HEK293 (cell line): ENCODE data around the gene POLR2H.

ENCODE experiments used
- CTCF ChIA-PET: fragments of 350-600 bp; formaldehyde crosslinking; extraction: SDS; loops from one replicate; lab custom pipeline; 2021; ENCODE audit warnings: antibody characterized with exemption; lab: Yijun Ruan, JAX
- POLR2A ChIA-PET: fragments of 300-600 bp; formaldehyde crosslinking; extraction: SDS; loops from one replicate; lab custom pipeline; 2020; ENCODE audit warnings: antibody characterized with exemption, inconsistent platforms; lab: Yijun Ruan, JAX
- H3K27ac ChIP-seq: fragments of 200-500 bp; sonication (Bioruptor generic); 2 replicates; pipeline ENCODE4 v1.5.1; 2014; ENCODE audit warnings: low read depth, low read length, control low read depth, inconsistent platforms; ENCODE audit errors: extremely low read depth
- H3K36me3 ChIP-seq, 2 experiments: fragments of 200-500 bp in 1 of 2; sonication (Bioruptor generic) in 1 of 2; 1 replicate in 1 of 2; 2 replicates in 1 of 2; pipeline ENCODE4 v1.5.1; 2014 to 2017; ENCODE audit warnings: inconsistent platforms in 2 of 2, low read length in 2 of 2; ENCODE audit not compliant: control insufficient read depth in 2 of 2, insufficient read depth in 1 of 2
- H3K4me1 ChIP-seq: fragments of 200-500 bp; sonication (Bioruptor generic); 2 replicates; pipeline ENCODE4 v1.5.1; 2014; ENCODE audit warnings: mild to moderate bottlenecking, low read length, inconsistent platforms; ENCODE audit not compliant: control insufficient read depth, insufficient read depth
- H3K4me3 ChIP-seq: 2 replicates; pipeline ENCODE4 v1.5.1; 2011; ENCODE audit warnings: low read depth, mild to moderate bottlenecking, control low read depth, low read length, moderate library complexity
- H3K9me3 ChIP-seq: fragments of 200-500 bp; sonication (Bioruptor generic); 2 replicates; pipeline ENCODE4 v1.5.1; 2014; ENCODE audit warnings: low read depth, low read length, inconsistent platforms; ENCODE audit not compliant: control insufficient read depth, insufficient read depth
- ATF2 ChIP-seq: fragments of 450-650 bp; formaldehyde crosslinking; IDR thresholded peaks from 2 replicates; pipeline ENCODE4 v1.5.1; 2016; ENCODE audit warnings: missing biosample characterization, missing genetic modification characterization, low read depth
- FEZF1 ChIP-seq: fragments of 450-650 bp; formaldehyde crosslinking; IDR thresholded peaks from 2 replicates; pipeline ENCODE4 v1.5.1; 2016; ENCODE audit warnings: missing biosample characterization, missing genetic modification characterization
- GFI1B ChIP-seq: fragments of 450-650 bp; formaldehyde crosslinking; IDR thresholded peaks from 2 replicates; pipeline ENCODE4 v1.5.1; 2016; ENCODE audit warnings: missing biosample characterization, missing genetic modification characterization
- MYNN ChIP-seq: fragments of 450-650 bp; formaldehyde crosslinking; IDR thresholded peaks from 2 replicates; pipeline ENCODE4 v1.5.1; 2016; ENCODE audit warnings: missing biosample characterization, missing genetic modification characterization, borderline replicate concordance
- OSR2 ChIP-seq: fragments of 450-650 bp; formaldehyde crosslinking; IDR thresholded peaks from 2 replicates; pipeline ENCODE4 v1.5.1; 2016; ENCODE audit warnings: missing biosample characterization, missing genetic modification characterization
- RBAK ChIP-seq: fragments of 450-650 bp; formaldehyde crosslinking; IDR thresholded peaks from 2 replicates; pipeline ENCODE4 v1.5.1; 2016; ENCODE audit warnings: missing biosample characterization, missing genetic modification characterization
- SCRT2 ChIP-seq: fragments of 450-650 bp; formaldehyde crosslinking; IDR thresholded peaks from 2 replicates; pipeline ENCODE4 v1.5.1; 2016; ENCODE audit warnings: missing biosample characterization, missing genetic modification characterization
- SP3 ChIP-seq: fragments of 450-650 bp; formaldehyde crosslinking; IDR thresholded peaks from 2 replicates; pipeline ENCODE4 v1.5.1; 2016; ENCODE audit warnings: missing biosample characterization, missing genetic modification characterization
- TCF7L2 ChIP-seq: IDR thresholded peaks from 2 replicates; pipeline ENCODE4 v1.6.1; 2011; ENCODE audit warnings: low read depth, mild to moderate bottlenecking, inconsistent platforms, low read length, moderate library complexity, borderline replicate concordance
- TRIM28 ChIP-seq: IDR thresholded peaks from 2 replicates; pipeline ENCODE4 v1.6.1; 2011; ENCODE audit warnings: low read length, control low read depth, borderline replicate concordance
- TSHZ1 ChIP-seq: fragments of 450-650 bp; formaldehyde crosslinking; IDR thresholded peaks from 2 replicates; pipeline ENCODE4 v1.5.1; 2016; ENCODE audit warnings: missing biosample characterization, missing genetic modification characterization, borderline replicate concordance
- ZBTB48 ChIP-seq: fragments of 450-650 bp; formaldehyde crosslinking; IDR thresholded peaks from 2 replicates; pipeline ENCODE4 v1.5.1; 2016; ENCODE audit warnings: missing biosample characterization, missing genetic modification characterization
- ZBTB49 ChIP-seq: fragments of 450-650 bp; formaldehyde crosslinking; IDR thresholded peaks from 2 replicates; pipeline ENCODE4 v1.5.1; 2016; ENCODE audit warnings: missing biosample characterization, missing genetic modification characterization, low read depth
- ZNF2 ChIP-seq: fragments of 450-650 bp; formaldehyde crosslinking; IDR thresholded peaks from 2 replicates; pipeline ENCODE4 v1.5.1; 2016; ENCODE audit warnings: missing biosample characterization, missing genetic modification characterization
- ZNF223 ChIP-seq: fragments of 450-650 bp; formaldehyde crosslinking; IDR thresholded peaks from 2 replicates; pipeline ENCODE4 v1.5.1; 2016; ENCODE audit warnings: missing biosample characterization, missing genetic modification characterization
- ZNF280C ChIP-seq: fragments of 450-650 bp; formaldehyde crosslinking; IDR thresholded peaks from 2 replicates; pipeline ENCODE4 v1.5.1; 2016; ENCODE audit warnings: missing biosample characterization, missing genetic modification characterization
- ZNF324 ChIP-seq: fragments of 450-650 bp; formaldehyde crosslinking; IDR thresholded peaks from 2 replicates; pipeline ENCODE4 v1.5.1; 2016; ENCODE audit warnings: missing biosample characterization, missing genetic modification characterization
- ZNF366 ChIP-seq: fragments of 450-650 bp; formaldehyde crosslinking; conservative IDR thresholded peaks from 2 replicates; pipeline ENCODE4 v1.5.1; 2016; ENCODE audit warnings: missing biosample characterization, missing genetic modification characterization
- ZNF473 ChIP-seq: fragments of 450-650 bp; formaldehyde crosslinking; IDR thresholded peaks from 2 replicates; pipeline ENCODE4 v1.5.1; 2017; ENCODE audit warnings: missing biosample characterization, missing genetic modification characterization
- ZNF558 ChIP-seq: fragments of 450-650 bp; formaldehyde crosslinking; IDR thresholded peaks from 2 replicates; pipeline ENCODE4 v1.5.1; 2016; ENCODE audit warnings: missing biosample characterization, missing genetic modification characterization
- ZNF645 ChIP-seq: fragments of 450-650 bp; formaldehyde crosslinking; IDR thresholded peaks from 2 replicates; pipeline ENCODE4; 2016; ENCODE audit warnings: missing biosample characterization, missing genetic modification characterization
- ZNF785 ChIP-seq: fragments of 450-650 bp; formaldehyde crosslinking; IDR thresholded peaks from 2 replicates; pipeline ENCODE4 v1.5.1; 2016; ENCODE audit warnings: missing biosample characterization, missing genetic modification characterization
- ZNF837 ChIP-seq: fragments of 450-650 bp; formaldehyde crosslinking; IDR thresholded peaks from 2 replicates; pipeline ENCODE4 v1.5.1; 2016; ENCODE audit warnings: missing biosample characterization, missing genetic modification characterization
- ZSCAN23 ChIP-seq: fragments of 450-650 bp; formaldehyde crosslinking; IDR thresholded peaks from 2 replicates; pipeline ENCODE4 v1.5.1; 2016; ENCODE audit warnings: missing biosample characterization, missing genetic modification characterization

Gene POLR2H

GRCh38 chr3:184323696-184324095 lies 37.8 kb upstream of the POLR2H start:
- TF ChIP-seq TRIM28: no peak
- TF ChIP-seq ZNF2 (tag by site-specific recombination): no peak
- no peak for TF ChIP-seq FEZF1
- no peak for TF ChIP-seq ZNF837 (tag by site-specific recombination)
- TF ChIP-seq ZNF366 (tag by site-specific recombination): no peak
- no peak for TF ChIP-seq OSR2 (tag by site-specific recombination)
- no peak for TF ChIP-seq RBAK (tag by site-specific recombination)
- no peak for TF ChIP-seq ZNF324 (tag by site-specific recombination)
- TF ChIP-seq TCF7L2: no peak
- TF ChIP-seq MYNN (tag by site-specific recombination): no peak
- TF ChIP-seq ATF2 (tag by site-specific recombination): no peak
- TF ChIP-seq ZNF645: no peak
- TF ChIP-seq ZSCAN23: no peak
- TF ChIP-seq ZBTB48: no peak
- POLR2A ChIA-PET: interaction anchor here (1.2 kb wide), 1 partner anchor 8 kb away, joined by 3 read pairs; no protein-coding TSS in a partner anchor
- H3K4me3 ChIP-seq: no peak overlapping the region

GRCh38 chr3:184325269-184325668 lies 36.2 kb upstream of the POLR2H start:
- Histone ChIP-seq H3K9me3 (no peaks in the 10 kb centered on the region), H3K4me3 (no peak overlapping the region), H3K27ac (no peak overlapping the region), H3K4me1 (no peaks in the 10 kb centered on the region), H3K36me3 (peaks cover 29 to 100% of the 10 kb centered on the region in 2 experiments)
- ChIA-PET CTCF (interaction anchor here (0.7 kb wide), 1 partner anchor 1497 kb away, joined by 3 read pairs; no protein-coding TSS in a partner anchor), POLR2A (interaction anchor here (1.3 kb wide), 1 partner anchor 9 kb away, joined by 3 read pairs; no protein-coding TSS in a partner anchor)
- no peak for TF ChIP-seq ZNF473 (tag by site-specific recombination)
- TF ChIP-seq ZNF366 (tag by site-specific recombination): no peak
- TF ChIP-seq TSHZ1 (tag by site-specific recombination): no peak
- no peak for TF ChIP-seq OSR2 (tag by site-specific recombination)
- no peak for TF ChIP-seq SP3 (tag by site-specific recombination)
- no peak for TF ChIP-seq ZNF223 (tag by site-specific recombination)
- no peak for TF ChIP-seq ZNF558 (tag by site-specific recombination)
- no peak for TF ChIP-seq ZNF785 (tag by site-specific recombination)
- no peak for TF ChIP-seq SCRT2 (tag by site-specific recombination)
- no peak for TF ChIP-seq GFI1B (tag by site-specific recombination)
- no peak for TF ChIP-seq ZBTB49 (tag by site-specific recombination)
- no peak for TF ChIP-seq ZNF280C (tag by site-specific recombination)
- no peak for TF ChIP-seq RBAK (tag by site-specific recombination)

More at GRCh38 chr3:184323696-184324095, 37.8 kb upstream of the POLR2H start:
- CTCF ChIA-PET: interaction anchor here (0.6 kb wide), 1 partner anchor 267 kb away, joined by 4 read pairs; no protein-coding TSS in a partner anchor
- Histone ChIP-seq H3K9me3 (no peaks in the 10 kb centered on the region), H3K27ac (no peak overlapping the region), H3K36me3 (peaks cover 24 to 99% of the 10 kb centered on the region in 2 experiments), H3K4me1 (no peaks in the 10 kb centered on the region)
